Measurements from ENCODE around the gene MOBP.
"Not testable (repeated sequence)": the region's sequence is repeated elsewhere in the genome, so short reads cannot be mapped to it uniquely, and the experiment has no call there.

The MOBP gene, protein sequence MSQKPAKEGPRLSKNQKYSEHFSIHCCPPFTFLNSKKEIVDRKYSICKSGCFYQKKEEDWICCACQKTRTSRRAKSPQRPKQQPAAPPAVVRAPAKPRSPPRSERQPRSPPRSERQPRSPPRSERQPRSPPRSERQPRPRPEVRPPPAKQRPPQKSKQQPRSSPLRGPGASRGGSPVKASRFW

GRCh38 chr3:39467394-39468107 is at the start of gene MOBP:
MOBP (plus strand) TSS chr3:39467680; CDS start chr3:39502070, 34,390 bp downstream.
- Mint-ChIP-seq H3K36me3 (ENCODE audit: low read depth) (no peaks in the 10 kb centered on the region), H3K27me3 (peaks cover 29% of the 10 kb centered on the region), H3K4me3 (no peak within 1 kb of the TSS), H3K4me1 (ENCODE audit: low read depth) (no peaks in the 10 kb centered on the region), H3K9me3 (no peaks in the 10 kb centered on the region), H3K27ac (no peak within 1 kb of the TSS)

GRCh38 chr3:39418556-39419225 is 48.8 kb upstream of the MOBP start:
- H3K27ac Mint-ChIP-seq; H3K4me3 Mint-ChIP-seq; H3K9me3 Mint-ChIP-seq; H3K27me3 Mint-ChIP-seq; H3K4me1 Mint-ChIP-seq (ENCODE audit: low read depth): not testable (repeated sequence)
- H3K36me3 Mint-ChIP-seq (ENCODE audit: low read depth): peaks cover 22% of the 10 kb centered on the region

DNA sequence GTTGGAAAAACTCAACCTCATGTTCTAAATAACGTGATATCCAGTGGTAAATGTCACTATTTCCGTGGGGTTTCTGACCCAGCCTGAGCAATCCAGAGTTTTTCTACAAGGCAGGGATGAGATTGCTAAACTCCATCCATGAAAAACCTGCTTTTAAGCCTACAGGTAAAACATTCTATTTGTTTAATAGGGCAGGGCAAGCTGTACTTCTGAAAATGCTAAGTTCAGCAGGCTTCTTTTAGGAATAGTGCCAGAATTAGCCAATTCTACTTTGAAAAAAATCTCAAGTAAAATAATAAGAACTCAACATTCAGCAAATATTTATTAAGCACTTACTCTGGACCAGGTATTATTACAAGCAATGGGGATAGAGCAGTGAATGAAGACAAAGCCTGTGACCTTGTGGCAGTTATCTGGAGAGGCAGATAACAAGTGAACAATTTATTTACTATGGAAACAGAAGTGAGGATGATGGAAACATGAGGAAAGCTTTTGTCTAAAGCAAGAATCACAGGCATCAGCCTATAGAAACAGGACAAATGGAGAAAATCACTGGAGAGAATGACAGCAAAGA is 47.7 kb upstream of the MOBP start:
- H3K36me3 Mint-ChIP-seq (ENCODE audit: low read depth): peaks cover 11% of the 10 kb centered on the region
- no peak overlapping the region for H3K27ac Mint-ChIP-seq
- H3K9me3 Mint-ChIP-seq: no peaks in the 10 kb centered on the region
- H3K4me1 Mint-ChIP-seq (ENCODE audit: low read depth): peaks cover 2% of the 10 kb centered on the region
- no peaks in the 10 kb centered on the region for H3K27me3 Mint-ChIP-seq
- H3K4me3 Mint-ChIP-seq: no peak overlapping the region

DNA sequence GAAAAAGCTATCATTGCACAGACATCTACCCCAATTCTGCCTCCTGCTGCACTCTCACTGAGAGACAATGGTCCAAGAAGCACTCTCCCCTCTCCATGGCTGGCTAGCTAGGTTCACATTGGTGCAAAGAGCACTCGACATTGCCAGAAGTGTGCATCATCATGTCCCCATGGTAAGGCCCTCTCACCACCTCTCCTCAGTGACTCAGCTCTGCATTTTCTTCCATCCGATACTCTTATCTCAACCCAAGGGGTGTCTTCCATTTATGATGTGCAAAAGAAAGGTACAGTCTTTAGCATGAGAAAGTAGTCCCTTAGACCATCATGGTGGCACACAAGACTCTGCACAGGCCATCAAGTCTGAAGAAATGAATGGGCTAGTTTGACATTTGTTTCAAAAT is 46.9 kb upstream of the MOBP start:
- Mint-ChIP-seq H3K4me3 (no peak overlapping the region), H3K27ac (no peak overlapping the region), H3K9me3 (no peaks in the 10 kb centered on the region), H3K36me3 (ENCODE audit: low read depth) (peaks cover 8% of the 10 kb centered on the region), H3K27me3 (no peaks in the 10 kb centered on the region), H3K4me1 (ENCODE audit: low read depth) (no peaks in the 10 kb centered on the region)

- H3K27ac Mint-ChIP-seq: no peak overlapping the region
- no peaks in the 10 kb centered on the region for H3K9me3 Mint-ChIP-seq
- peaks cover 8% of the 10 kb centered on the region for H3K36me3 Mint-ChIP-seq (ENCODE audit: low read depth)
- no peaks in the 10 kb centered on the region for H3K4me1 Mint-ChIP-seq (ENCODE audit: low read depth)
- H3K4me3 Mint-ChIP-seq: no peak overlapping the region
- no peaks in the 10 kb centered on the region for H3K27me3 Mint-ChIP-seq
Measured at GRCh38 chr3:39423436-39423970, 44.0 kb upstream of the MOBP start.

GRCh38 chr3:39426312-39426711 is 41.2 kb upstream of the MOBP start:
- Mint-ChIP-seq H3K27ac (no peak overlapping the region), H3K9me3 (no peaks in the 10 kb centered on the region), H3K4me3 (no peak overlapping the region), H3K4me1 (ENCODE audit: low read depth) (no peaks in the 10 kb centered on the region), H3K27me3 (peaks cover 5% of the 10 kb centered on the region), H3K36me3 (ENCODE audit: low read depth) (peaks cover 5% of the 10 kb centered on the region)

DNA sequence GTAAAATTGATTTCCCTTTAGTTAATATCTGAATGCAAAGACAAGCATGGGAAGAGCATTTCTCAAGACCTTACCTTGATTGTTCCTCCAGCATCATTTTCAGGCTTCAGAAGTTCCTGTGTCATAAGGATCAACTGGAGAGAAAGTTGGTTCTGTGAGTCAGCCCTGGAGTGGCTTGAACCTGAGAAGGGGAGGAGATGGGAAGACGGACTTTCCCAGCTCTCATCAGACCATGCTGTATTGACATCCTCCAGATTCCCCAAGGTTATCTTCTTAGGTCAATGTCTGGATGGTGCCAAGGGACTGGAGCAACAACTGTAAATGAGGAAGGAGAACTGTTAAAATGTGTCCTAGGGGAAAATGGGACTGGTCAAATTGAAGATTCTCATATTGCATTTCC is 40.0 kb upstream of the MOBP start:
- no peaks in the 10 kb centered on the region for H3K9me3 Mint-ChIP-seq

GRCh38 chr3:39428745-39429201 is 38.7 kb upstream of the MOBP start:
- Mint-ChIP-seq H3K9me3 (no peaks in the 10 kb centered on the region), H3K36me3 (ENCODE audit: low read depth) (no peaks in the 10 kb centered on the region), H3K4me1 (ENCODE audit: low read depth) (no peaks in the 10 kb centered on the region), H3K27me3 (peaks cover 5% of the 10 kb centered on the region), H3K4me3 (no peak overlapping the region), H3K27ac (no peak overlapping the region)

More for the DNA sequence above, 40.0 kb upstream of the MOBP start:
- Mint-ChIP-seq H3K36me3 (ENCODE audit: low read depth) (no peaks in the 10 kb centered on the region), H3K27me3 (peaks cover 5% of the 10 kb centered on the region), H3K4me3 (no peak overlapping the region), H3K27ac (no peak overlapping the region), H3K4me1 (ENCODE audit: low read depth) (no peaks in the 10 kb centered on the region)

- Mint-ChIP-seq H3K4me3 (no peak overlapping the region), H3K4me1 (ENCODE audit: low read depth) (no peaks in the 10 kb centered on the region), H3K27ac (no peak overlapping the region), H3K36me3 (ENCODE audit: low read depth) (no peaks in the 10 kb centered on the region), H3K9me3 (no peaks in the 10 kb centered on the region), H3K27me3 (peaks cover 5% of the 10 kb centered on the region)
Measured at GRCh38 chr3:39429466-39429865, 38.0 kb upstream of the MOBP start.

DNA sequence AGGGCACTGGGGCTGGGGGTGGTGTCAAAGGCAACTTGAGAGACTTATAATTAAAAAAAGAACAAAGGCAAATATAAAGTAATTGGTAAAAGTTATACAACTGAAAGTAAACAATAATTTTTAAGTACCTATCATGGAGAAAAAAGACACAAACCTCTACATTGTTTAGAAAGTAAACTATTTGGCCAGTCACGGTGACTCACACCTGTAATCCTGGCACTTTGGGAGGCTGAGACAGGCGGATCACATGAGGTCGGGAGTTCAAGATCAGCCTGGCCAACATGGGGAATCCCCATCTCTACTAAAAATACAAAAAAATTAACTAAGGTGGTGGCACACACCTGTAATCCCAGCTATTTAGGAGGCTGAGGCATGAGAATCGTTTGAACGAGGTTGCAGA is 35.1 kb upstream of the MOBP start:
- Mint-ChIP-seq H3K4me1 (ENCODE audit: low read depth) (peaks cover 3% of the 10 kb centered on the region), H3K9me3 (no peaks in the 10 kb centered on the region), H3K27me3 (peaks cover 5% of the 10 kb centered on the region), H3K27ac (no peak overlapping the region), H3K4me3 (no peak overlapping the region), H3K36me3 (ENCODE audit: low read depth) (no peaks in the 10 kb centered on the region)

DNA sequence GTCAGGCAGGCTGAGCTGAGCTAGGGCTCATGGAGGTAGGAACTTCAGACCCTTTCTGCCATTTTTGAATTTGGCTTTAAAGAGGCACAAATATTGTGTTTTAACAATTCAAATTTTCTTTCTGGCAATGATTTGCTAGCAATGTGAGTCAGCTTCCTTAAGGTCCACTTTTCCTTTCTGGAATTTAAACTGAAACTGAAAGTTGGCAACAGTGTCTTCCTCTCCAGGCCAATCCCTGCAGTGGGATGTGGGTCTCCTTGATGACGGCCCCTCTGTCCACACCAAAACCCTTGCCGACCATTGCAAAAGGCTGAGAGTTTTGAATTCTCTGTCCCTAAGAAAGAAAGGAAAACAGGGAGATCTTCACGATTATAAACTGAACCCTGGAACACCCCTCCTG is 33.8 kb upstream of the MOBP start:
- H3K27ac Mint-ChIP-seq: no peak overlapping the region

DNA sequence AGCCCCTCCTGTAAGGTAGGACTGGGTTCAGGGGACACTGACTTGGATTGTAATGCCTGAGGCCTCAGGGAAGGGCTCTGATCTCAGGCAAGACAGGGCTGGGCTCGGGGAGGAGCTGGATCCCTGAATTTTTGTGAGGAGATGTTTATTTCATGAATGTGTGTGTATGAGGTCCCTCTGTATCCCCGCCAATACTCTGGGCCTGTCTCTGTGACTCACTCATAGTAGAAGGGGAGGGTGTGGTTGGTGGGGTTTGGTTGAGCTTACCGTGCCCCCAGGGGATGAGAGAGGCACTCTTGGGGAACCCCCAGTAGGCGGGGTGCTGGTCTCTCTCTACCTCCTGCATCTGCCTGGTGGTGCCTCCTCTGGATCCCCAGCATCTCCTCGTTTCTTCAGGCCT is 32.9 kb upstream of the MOBP start:
- Mint-ChIP-seq H3K4me3 (no peak overlapping the region), H3K27me3 (peaks cover 5% of the 10 kb centered on the region), H3K27ac (no peak overlapping the region), H3K4me1 (ENCODE audit: low read depth) (peaks cover 3% of the 10 kb centered on the region), H3K36me3 (ENCODE audit: low read depth) (no peaks in the 10 kb centered on the region), H3K9me3 (no peaks in the 10 kb centered on the region)

More for the DNA sequence above, 33.8 kb upstream of the MOBP start:
- Mint-ChIP-seq H3K36me3 (ENCODE audit: low read depth) (no peaks in the 10 kb centered on the region), H3K4me1 (ENCODE audit: low read depth) (peaks cover 3% of the 10 kb centered on the region), H3K4me3 (no peak overlapping the region), H3K9me3 (no peaks in the 10 kb centered on the region), H3K27me3 (peaks cover 5% of the 10 kb centered on the region)

GRCh38 chr3:39435006-39435748 is 32.3 kb upstream of the MOBP start:
- H3K9me3 Mint-ChIP-seq: no peaks in the 10 kb centered on the region
- H3K4me1 Mint-ChIP-seq (ENCODE audit: low read depth): peaks cover 3% of the 10 kb centered on the region
- H3K4me3 Mint-ChIP-seq: no peak overlapping the region
- no peaks in the 10 kb centered on the region for H3K36me3 Mint-ChIP-seq (ENCODE audit: low read depth)
- peaks cover 5% of the 10 kb centered on the region for H3K27me3 Mint-ChIP-seq
- H3K27ac Mint-ChIP-seq: no peak overlapping the region

GRCh38 chr3:39438880-39439279 is 28.6 kb upstream of the MOBP start:
- Mint-ChIP-seq H3K27me3 (no peaks in the 10 kb centered on the region), H3K36me3 (ENCODE audit: low read depth) (no peaks in the 10 kb centered on the region), H3K27ac (no peak overlapping the region), H3K4me3 (no peak overlapping the region), H3K9me3 (no peaks in the 10 kb centered on the region), H3K4me1 (ENCODE audit: low read depth) (peaks cover 3% of the 10 kb centered on the region)

All from stimulated activated naive CD8-positive, alpha-beta T cell treated with anti-CD3 and anti-CD28 coated beads, Interleukin-15, Interleukin-2, amounts not matched to agents 100 ng/mL and 50 ng/mL, for 24 hours (primary cell).